Measurements from ENCODE around the gene PHLDA2. TPM values are rescaled to one million over a fixed set of nuclear protein-coding genes. Genes with fewer than 3 reads are reported as not detected.
A peak's percentile ranks its signal among the peaks of the same experiment; 100 is the strongest.

The PHLDA2 gene
- total and polyA plus RNA-seq, 2 donors (not counting 3 experiments of a cell fraction or from before 2014, with no cell fraction given) = 38.5 to 44.5 TPM

- Histone ChIP-seq H2AFZ (ENCODE audit: low read depth, low read length) (peak overlapping the region; percentile 65), H3K27ac (ENCODE audit: insufficient read depth, low read depth, low read length) (peak overlapping the region; percentile 43), H3K79me2 (ENCODE audit: control insufficient read depth, insufficient read depth, low read length) (no peaks in the 10 kb centered on the region), H3K4me3 (replicated peaks in 1 of 3; ENCODE audit: insufficient read depth in 1 of 3, low read depth in 1 of 3, low read length in 3 of 3) (peak overlapping the region in 2 of 3 experiments; percentile 29 to 36), H3K4me2 (ENCODE audit: insufficient read depth, low read length) (peak overlapping the region; percentile 49), H4K20me1 (replicated peaks; ENCODE audit: control insufficient read depth, extremely low read depth, insufficient read depth, low read length) (no peaks in the 10 kb centered on the region), H3K9me3 (replicated peaks; ENCODE audit: control insufficient read depth, insufficient read depth, low read length) (no peaks in the 10 kb centered on the region), H3K9ac (replicated peaks; ENCODE audit: extremely low read depth, insufficient read depth, low read length) (peak overlapping the region; percentile 49), H3K27me3 (ENCODE audit: control insufficient read depth in 2 of 2, insufficient read depth in 2 of 2, low read length in 2 of 2) (no peaks in the 10 kb centered on the region), H3K9me1 (replicated peaks; ENCODE audit: control insufficient read depth, extremely low read depth, insufficient read depth, low read length) (no peaks in the 10 kb centered on the region), H3K36me3 (ENCODE audit: control insufficient read depth in 2 of 2, extremely low read depth in 1 of 2, insufficient read depth in 2 of 2, low read length in 2 of 2) (no peaks in the 10 kb centered on the region), H3K4me1 (ENCODE audit: control insufficient read depth, extremely low read depth, insufficient read depth, low read length) (peaks cover 14% of the 10 kb centered on the region)
- ChIA-PET POLR2A (interaction anchor here (0.6 to 2.4 kb wide), 5 partner anchors 21 to 516 kb away, joined by 3 to 13 read pairs (median 4); partner anchors contain the start of genes CD81, KCNQ1OT1 and PHLDA2), CTCF (interaction anchor here (0.6 to 16.2 kb wide), 36 partner anchors 9 to 586 kb away, joined by 3 to 711 read pairs (median 4); partner anchors contain the start of genes CD81, NAP1L4, PHLDA2 and TRPM5)
- FAIRE-seq (peak; percentile 73), DNase-seq (ENCODE audit: low read depth, low spot score) (peak; percentile 64)
- dilution Hi-C loops (cut with MboI; ENCODE audit: extremely low pct_ligation_motif_present, low sequenced_read_pairs) (no loop called here), intact Hi-C loops (cut with micrococcal nuclease) (loop anchor here (1.0 kb wide), 2 partner anchors 38 to 359 kb away; no protein-coding TSS in a partner anchor)
- no TSS peak for BruUV-seq (replicated peaks)
- TF ChIP-seq JUN (IDR thresholded peaks at IDR 0.05; ENCODE audit: borderline replicate concordance, insufficient read depth, insufficient read length, low read depth) = no peak
- TF ChIP-seq GATA2 (IDR thresholded peaks at IDR 0.05; ENCODE audit: insufficient read depth, insufficient read length, low read depth, low read length) = no peak
- peak; percentile 80 for TF ChIP-seq MYC (IDR thresholded peaks at IDR 0.05; ENCODE audit: low read depth, low read length)
- TF ChIP-seq, protein P1, sequence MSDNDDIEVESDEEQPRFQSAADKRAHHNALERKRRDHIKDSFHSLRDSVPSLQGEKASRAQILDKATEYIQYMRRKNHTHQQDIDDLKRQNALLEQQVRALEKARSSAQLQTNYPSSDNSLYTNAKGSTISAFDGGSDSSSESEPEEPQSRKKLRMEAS (IDR thresholded peaks at IDR 0.05; ENCODE audit: insufficient read depth, insufficient read length) = no peak
- peak; percentile 79 for TF ChIP-seq POLR2A (IDR thresholded peaks at IDR 0.05; ENCODE audit: low read depth, low read length)
- TF ChIP-seq POLR2AphosphoS5 (IDR thresholded peaks at IDR 0.05; ENCODE audit: insufficient read depth, low read depth, low read length) = peak; percentile 56
- no peak for TF ChIP-seq FOS (IDR thresholded peaks at IDR 0.05; ENCODE audit: borderline replicate concordance, insufficient read depth, low read length)
- no peak for TF ChIP-seq EZH2 (IDR thresholded peaks at IDR 0.05; ENCODE audit: borderline replicate concordance, low read depth, low read length, severe bottlenecking)
- peak; percentile 95 to 98 for TF ChIP-seq CTCF (IDR thresholded peaks at IDR 0.05; ENCODE audit: extremely low read depth in 1 of 2, insufficient read depth in 1 of 2, low read depth in 1 of 2, low read length in 2 of 2)
These were observed 36.8 kb downstream of the PHLDA2 start for GRCh38 chr11:2892215-2892966.

All from endothelial cell of umbilical vein (primary cell).